HEK293 (cell line): ENCODE data around the gene DNAAF8.
A peak's percentile ranks its signal among the peaks of the same experiment; 100 is the strongest.

Experiments used
- GLIS1 ChIP-seq: fragments of 450-650 bp; formaldehyde crosslinking; IDR thresholded peaks from 2 replicates; pipeline ENCODE4 v1.5.1; 2016; ENCODE audit warnings: missing biosample characterization, missing genetic modification characterization
- GLIS2 ChIP-seq: fragments of 450-650 bp; formaldehyde crosslinking; IDR thresholded peaks from 2 replicates; pipeline ENCODE4 v1.5.1; 2016; ENCODE audit warnings: missing biosample characterization, missing genetic modification characterization
- HIC1 ChIP-seq: fragments of 450-650 bp; formaldehyde crosslinking; IDR thresholded peaks from 2 replicates; pipeline ENCODE4 v1.5.1; 2016; ENCODE audit warnings: missing biosample characterization, missing genetic modification characterization
- KLF10 ChIP-seq: fragments of 450-650 bp; IDR thresholded peaks from 2 replicates; pipeline ENCODE4 v1.5.1; 2018; ENCODE audit warnings: missing biosample characterization, mild to moderate bottlenecking, missing genetic modification characterization
- PBX3 ChIP-seq: sonication (generic); formaldehyde crosslinking; IDR thresholded peaks from 2 replicates; pipeline ENCODE4 v1.8.1; 2022; ENCODE audit warnings: mild to moderate bottlenecking, moderate library complexity, missing genetic modification reagents
- PRDM4 ChIP-seq: fragments of 450-650 bp; formaldehyde crosslinking; IDR thresholded peaks from 2 replicates; pipeline ENCODE4 v1.5.1; 2017; ENCODE audit warnings: missing biosample characterization, missing genetic modification characterization
- SP2 ChIP-seq: fragments of 450-650 bp; formaldehyde crosslinking; IDR thresholded peaks from 2 replicates; pipeline ENCODE4 v1.5.1; 2016; ENCODE audit warnings: missing biosample characterization, missing genetic modification characterization
- TSHZ1 ChIP-seq: fragments of 450-650 bp; formaldehyde crosslinking; IDR thresholded peaks from 2 replicates; pipeline ENCODE4 v1.5.1; 2016; ENCODE audit warnings: missing biosample characterization, missing genetic modification characterization, borderline replicate concordance
- YY2 ChIP-seq: fragments of 450-650 bp; formaldehyde crosslinking; IDR thresholded peaks from 2 replicates; pipeline ENCODE4 v1.5.1; 2016; ENCODE audit warnings: missing biosample characterization, missing genetic modification characterization
- ZBTB11 ChIP-seq: fragments of 450-650 bp; formaldehyde crosslinking; conservative IDR thresholded peaks from 2 replicates; pipeline ENCODE4 v1.5.1; 2016; ENCODE audit warnings: low read depth, missing biosample characterization, missing genetic modification characterization
- ZBTB17 ChIP-seq: fragments of 450-650 bp; formaldehyde crosslinking; IDR thresholded peaks from 2 replicates; pipeline ENCODE4 v1.5.1; 2016; ENCODE audit warnings: missing biosample characterization, missing genetic modification characterization
- ZEB2 ChIP-seq: fragments of 450-650 bp; formaldehyde crosslinking; IDR thresholded peaks from 2 replicates; pipeline ENCODE4 v1.5.1; 2016; ENCODE audit warnings: missing biosample characterization, missing genetic modification characterization
- ZFHX2 ChIP-seq: fragments of 450-650 bp; formaldehyde crosslinking; conservative IDR thresholded peaks from 2 replicates; pipeline ENCODE4 v1.5.1; 2016; ENCODE audit warnings: missing biosample characterization, missing genetic modification characterization
- ZNF18 ChIP-seq: fragments of 450-650 bp; formaldehyde crosslinking; IDR thresholded peaks from 2 replicates; pipeline ENCODE4 v1.5.1; 2016; ENCODE audit warnings: missing biosample characterization, missing genetic modification characterization
- ZNF488 ChIP-seq: fragments of 450-650 bp; formaldehyde crosslinking; IDR thresholded peaks from 2 replicates; pipeline ENCODE4 v1.5.1; 2016; ENCODE audit warnings: missing biosample characterization, missing genetic modification characterization
- ZNF510 ChIP-seq: fragments of 450-650 bp; formaldehyde crosslinking; IDR thresholded peaks from 2 replicates; pipeline ENCODE4 v1.5.1; 2018; ENCODE audit warnings: mild to moderate bottlenecking, missing genetic modification characterization, missing biosample characterization; ENCODE audit not compliant: insufficient replicate concordance
- ZNF549 ChIP-seq: fragments of 450-650 bp; IDR thresholded peaks from 2 replicates; pipeline ENCODE4 v1.5.1; 2018; ENCODE audit warnings: missing biosample characterization, missing genetic modification characterization, mild to moderate bottlenecking, inconsistent platforms, moderate library complexity
- ZNF558 ChIP-seq: fragments of 450-650 bp; formaldehyde crosslinking; IDR thresholded peaks from 2 replicates; pipeline ENCODE4 v1.5.1; 2016; ENCODE audit warnings: missing biosample characterization, missing genetic modification characterization
- ZNF701 ChIP-seq: fragments of 450-650 bp; formaldehyde crosslinking; IDR thresholded peaks from 2 replicates; pipeline ENCODE4 v1.5.1; 2016; ENCODE audit warnings: missing biosample characterization, missing genetic modification characterization
- ZNF747 ChIP-seq: fragments of 450-650 bp; formaldehyde crosslinking; IDR thresholded peaks from 2 replicates; pipeline ENCODE4 v1.5.1; 2016; ENCODE audit warnings: missing biosample characterization, missing genetic modification characterization
- ZNF76 ChIP-seq: fragments of 450-650 bp; formaldehyde crosslinking; IDR thresholded peaks from 2 replicates; pipeline ENCODE4; 2016; ENCODE audit warnings: low read depth, missing biosample characterization, missing genetic modification characterization, borderline replicate concordance
- ZSCAN5A ChIP-seq: fragments of 450-650 bp; formaldehyde crosslinking; IDR thresholded peaks from 2 replicates; pipeline ENCODE4 v1.5.1; 2016; ENCODE audit warnings: missing biosample characterization, missing genetic modification characterization

DNAAF8 gene

GRCh38 chr16:4780235-4780634 is 45.9 kb downstream of the DNAAF8 start (continued):
- TF ChIP-seq ZBTB11 (tag by site-specific recombination) (no peak), ZNF549 (tag by site-specific recombination) (no peak), ZSCAN5A (tag by site-specific recombination) (no peak), KLF10 (tag by site-specific recombination) (0 out of 2 replicates have a peak, but pooled peaks have one; percentile 46), ZBTB17 (tag by site-specific recombination) (0 out of 2 replicates have a peak, but pooled peaks have one; percentile 34), ZNF558 (tag by site-specific recombination) (0 out of 2 replicates have a peak, but pooled peaks have one; percentile 53), ZNF488 (tag by site-specific recombination) (no peak), SP2 (peak; percentile 35), PRDM4 (tag by site-specific recombination) (no peak), ZNF701 (tag by site-specific recombination) (no peak), ZNF510 (tag by site-specific recombination) (no peak), HIC1 (tag by site-specific recombination) (0 out of 2 replicates have a peak, but pooled peaks have one; percentile 57), ZNF747 (no peak), TSHZ1 (tag by site-specific recombination) (no peak), GLIS1 (tag by site-specific recombination) (no peak), YY2 (tag by site-specific recombination) (0 out of 2 replicates have a peak, but pooled peaks have one; percentile 34), GLIS2 (tag by site-specific recombination) (no peak), ZNF76 (0 out of 2 replicates have a peak, but pooled peaks have one; percentile 40), ZEB2 (peak; percentile 72), ZFHX2 (tag by site-specific recombination) (0 out of 2 replicates have a peak, but pooled peaks have one; percentile 17), ZNF18 (tag by site-specific recombination) (no peak), PBX3 (CRISPR knock-in tag) (no peak)
